ENCODE results near the gene GH1.
"Not testable (repeated sequence)": the region's sequence is repeated elsewhere in the genome, so short reads cannot be mapped to it uniquely, and the experiment has no call there.

Gene GH1

GRCh38 chr17:63918789-63919305 lies at the start of gene GH1:
Gene GH1 (minus strand): TSS chr17:63918839. CDS start chr17:63918776, 63 bp downstream.
- ATAC-seq: not testable (repeated sequence)

GRCh38 chr17:63967953-63968352 lies 49.3 kb upstream of the GH1 start:
- peak; percentile 14 to 64 for ATAC-seq

- ATAC-seq: peak; percentile 47 to 73
Observed at GRCh38 chr17:63966646-63967264, 48.1 kb upstream of the GH1 start.

- no peak for ATAC-seq
Observed at GRCh38 chr17:63963123-63963522, 44.5 kb upstream of the GH1 start.

- ATAC-seq: no peak
Observed at GRCh38 chr17:63962298-63962744, 43.7 kb upstream of the GH1 start.

GRCh38 chr17:63961355-63962212 lies 42.9 kb upstream of the GH1 start:
- peak; percentile 49 to 61 for ATAC-seq

GRCh38 chr17:63960430-63960829 lies 41.8 kb upstream of the GH1 start:
- no peak for ATAC-seq

- no peak for ATAC-seq
Observed at GRCh38 chr17:63960006-63960405, 41.4 kb upstream of the GH1 start.

GRCh38 chr17:63956296-63956920 lies 37.8 kb upstream of the GH1 start:
- ATAC-seq: no peak

- ATAC-seq: no peak
Observed at GRCh38 chr17:63955791-63956190, 37.2 kb upstream of the GH1 start.

GRCh38 chr17:63955232-63955631 lies 36.6 kb upstream of the GH1 start:
- no peak for ATAC-seq

GRCh38 chr17:63954402-63955063 lies 35.9 kb upstream of the GH1 start:
- peak; percentile 68 to 69 for ATAC-seq

- ATAC-seq: no peak
Observed at GRCh38 chr17:63950940-63951907, 32.6 kb upstream of the GH1 start.

- no peak for ATAC-seq
Observed at GRCh38 chr17:63949576-63950250, 31.1 kb upstream of the GH1 start.

- ATAC-seq: no peak
Observed at GRCh38 chr17:63948521-63948920, 29.9 kb upstream of the GH1 start.

- ATAC-seq: no peak
Observed at GRCh38 chr17:63947711-63948330, 29.2 kb upstream of the GH1 start.

GRCh38 chr17:63946440-63947363 lies 28.1 kb upstream of the GH1 start:
- ATAC-seq: peak; percentile 80 to 83

GRCh38 chr17:63945784-63946439 lies 27.3 kb upstream of the GH1 start:
- ATAC-seq: no peak

All from activated CD4-positive, CD25-positive, alpha-beta regulatory T cell treated with anti-CD3 and anti-CD28 coated beads, Interleukin-2, amount 50 U/mL, for 24 hours (primary cell).